Measurements from ENCODE around the gene SNX12.

DNA sequence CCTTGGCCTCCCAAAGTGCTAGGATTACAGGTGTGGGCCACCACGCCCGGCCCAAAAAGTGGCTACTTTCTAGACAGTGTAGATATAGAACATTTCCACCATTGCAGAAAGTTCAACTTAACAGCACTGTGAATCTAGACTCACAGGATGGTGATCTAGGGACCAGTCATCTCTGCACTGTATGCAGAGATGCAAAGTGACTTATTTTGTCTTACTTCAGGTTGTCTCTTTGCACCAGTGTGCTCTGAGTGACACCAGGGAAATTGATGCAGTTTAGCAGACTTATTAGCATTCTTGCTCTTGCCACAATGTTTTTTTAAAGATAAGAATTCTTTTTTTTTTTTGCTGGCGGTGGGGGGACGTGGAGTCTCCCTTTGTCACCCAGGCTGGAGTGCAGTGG is 14.7 kb upstream of the SNX12 start:
- TF ChIP-seq POLR2A (IDR thresholded peaks at IDR 0.05): no peak
- TF ChIP-seq, protein P1, sequence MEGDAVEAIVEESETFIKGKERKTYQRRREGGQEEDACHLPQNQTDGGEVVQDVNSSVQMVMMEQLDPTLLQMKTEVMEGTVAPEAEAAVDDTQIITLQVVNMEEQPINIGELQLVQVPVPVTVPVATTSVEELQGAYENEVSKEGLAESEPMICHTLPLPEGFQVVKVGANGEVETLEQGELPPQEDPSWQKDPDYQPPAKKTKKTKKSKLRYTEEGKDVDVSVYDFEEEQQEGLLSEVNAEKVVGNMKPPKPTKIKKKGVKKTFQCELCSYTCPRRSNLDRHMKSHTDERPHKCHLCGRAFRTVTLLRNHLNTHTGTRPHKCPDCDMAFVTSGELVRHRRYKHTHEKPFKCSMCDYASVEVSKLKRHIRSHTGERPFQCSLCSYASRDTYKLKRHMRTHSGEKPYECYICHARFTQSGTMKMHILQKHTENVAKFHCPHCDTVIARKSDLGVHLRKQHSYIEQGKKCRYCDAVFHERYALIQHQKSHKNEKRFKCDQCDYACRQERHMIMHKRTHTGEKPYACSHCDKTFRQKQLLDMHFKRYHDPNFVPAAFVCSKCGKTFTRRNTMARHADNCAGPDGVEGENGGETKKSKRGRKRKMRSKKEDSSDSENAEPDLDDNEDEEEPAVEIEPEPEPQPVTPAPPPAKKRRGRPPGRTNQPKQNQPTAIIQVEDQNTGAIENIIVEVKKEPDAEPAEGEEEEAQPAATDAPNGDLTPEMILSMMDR (IDR thresholded peaks at IDR 0.05): no peak

Measured in ovary (tissue), 3 donors.